Mesodermal cell (in vitro differentiated cells): Measurements from ENCODE around the gene MFAP3.
"Not testable (repeated sequence)": the region's sequence is repeated elsewhere in the genome, so short reads cannot be mapped to it uniquely, and the experiment has no call there.

ENCODE experiments used
- H3K27ac ChIP-seq: 2 replicates; pipeline ENCODE4 v1.7.0; 2013; ENCODE audit warnings: mild to moderate bottlenecking, low read depth, low read length, moderate library complexity; ENCODE audit not compliant: severe bottlenecking
- H3K36me3 ChIP-seq: 2 replicates; pipeline ENCODE4 v1.7.1; 2013; ENCODE audit warnings: mild to moderate bottlenecking, low read length, moderate library complexity; ENCODE audit not compliant: control insufficient read depth, insufficient read depth
- H3K4me1 ChIP-seq: one replicate; pipeline ENCODE4 v1.7.1; 2013; ENCODE audit warnings: mild to moderate bottlenecking, low read length; ENCODE audit not compliant: insufficient read depth, control insufficient read depth, poor library complexity, severe bottlenecking
- H3K4me3 ChIP-seq: 2 replicates; pipeline ENCODE4 v1.7.0; 2013; ENCODE audit warnings: low read length, control low read depth, mild to moderate bottlenecking; ENCODE audit not compliant: insufficient read depth, poor library complexity, severe bottlenecking; ENCODE audit errors: extremely low read depth
- H3K9me3 ChIP-seq: 2 replicates; pipeline ENCODE4 v1.7.1; 2013; ENCODE audit warnings: mild to moderate bottlenecking, low read length, moderate library complexity; ENCODE audit not compliant: control insufficient read depth
- WGBS, 2 experiments: methylation state at CpG; one replicate each; pipeline ENCODE4 v1.1.5; 2013; ENCODE audit warnings: missing lambda C conversion rate in 2 of 2; ENCODE audit not compliant: insufficient coverage in 2 of 2; 5-methylcytosine and 5-hydroxymethylcytosine counted together

MFAP3 gene

DNA sequence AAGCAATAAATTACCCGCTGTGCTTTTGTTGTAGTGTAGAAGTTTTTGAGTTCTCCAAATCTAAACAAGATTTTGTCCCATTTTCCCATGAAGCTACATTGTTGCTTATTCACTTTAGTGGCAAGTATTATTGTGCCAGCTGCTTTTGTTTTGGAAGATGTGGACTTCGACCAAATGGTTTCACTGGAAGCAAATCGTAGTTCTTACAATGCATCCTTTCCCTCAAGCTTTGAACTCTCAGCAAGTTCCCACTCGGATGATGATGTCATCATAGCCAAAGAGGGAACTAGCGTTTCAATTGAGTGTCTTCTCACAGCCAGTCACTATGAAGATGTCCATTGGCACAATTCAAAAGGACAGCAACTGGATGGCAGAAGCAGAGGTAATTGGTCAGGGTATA lies 10.9 kb downstream of the MFAP3 start:
- Histone ChIP-seq H3K36me3 (peaks cover 34% of the 10 kb centered on the region), H3K27ac (no peak overlapping the region), H3K4me3 (no peak overlapping the region), H3K4me1 (no peaks in the 10 kb centered on the region), H3K9me3 (no peaks in the 10 kb centered on the region)
- WGBS, 2 experiments: 91 to 98% methylated on average over 4 of the region's 5 CpGs

DNA sequence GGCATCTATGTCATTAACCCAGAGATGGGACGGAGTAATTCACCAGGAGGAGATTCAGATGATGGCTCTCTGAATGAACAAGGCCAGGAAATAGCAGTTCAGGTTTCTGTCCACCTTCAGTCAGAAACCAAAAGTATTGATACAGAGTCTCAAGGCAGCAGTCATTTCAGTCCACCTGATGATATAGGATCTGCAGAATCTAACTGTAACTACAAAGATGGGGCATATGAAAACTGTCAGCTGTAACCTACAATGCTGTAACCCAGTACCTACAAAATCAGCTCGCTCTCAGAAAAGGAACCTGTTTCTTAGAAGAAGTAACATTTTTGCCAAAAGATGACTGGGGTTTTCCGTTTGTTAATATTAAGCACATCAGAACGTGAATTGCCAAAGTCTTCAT lies 14.7 kb downstream of the MFAP3 start:
- Histone ChIP-seq H3K27ac (no peak overlapping the region), H3K36me3 (peaks cover 40% of the 10 kb centered on the region), H3K4me3 (no peak overlapping the region), H3K4me1 (no peaks in the 10 kb centered on the region), H3K9me3 (no peaks in the 10 kb centered on the region)
- WGBS, 2 experiments: 97 to 100% methylated on average over 1 to 4 of the region's 4 CpGs

DNA sequence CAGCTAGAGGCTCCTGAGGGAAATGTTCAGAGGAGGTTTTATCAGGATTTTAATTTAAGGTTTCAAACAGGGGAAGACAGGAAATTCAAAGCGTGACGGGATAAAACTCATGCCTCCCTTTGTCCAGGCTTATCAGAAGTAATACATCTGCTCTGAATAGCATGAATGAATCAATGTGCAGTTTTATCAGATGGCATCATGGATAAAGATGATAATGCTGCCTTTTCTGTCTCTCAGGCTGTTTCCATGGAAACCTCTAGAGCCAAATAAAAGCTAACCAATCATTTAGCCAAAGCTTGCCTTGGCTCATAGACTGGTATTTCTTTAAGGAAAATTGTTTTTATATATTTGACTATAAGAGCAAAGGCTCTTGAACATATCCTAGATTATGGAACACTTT lies 16.4 kb downstream of the MFAP3 start:
- WGBS, 2 experiments: 89 to 100% methylated on average over 2 of the region's 2 CpGs

DNA sequence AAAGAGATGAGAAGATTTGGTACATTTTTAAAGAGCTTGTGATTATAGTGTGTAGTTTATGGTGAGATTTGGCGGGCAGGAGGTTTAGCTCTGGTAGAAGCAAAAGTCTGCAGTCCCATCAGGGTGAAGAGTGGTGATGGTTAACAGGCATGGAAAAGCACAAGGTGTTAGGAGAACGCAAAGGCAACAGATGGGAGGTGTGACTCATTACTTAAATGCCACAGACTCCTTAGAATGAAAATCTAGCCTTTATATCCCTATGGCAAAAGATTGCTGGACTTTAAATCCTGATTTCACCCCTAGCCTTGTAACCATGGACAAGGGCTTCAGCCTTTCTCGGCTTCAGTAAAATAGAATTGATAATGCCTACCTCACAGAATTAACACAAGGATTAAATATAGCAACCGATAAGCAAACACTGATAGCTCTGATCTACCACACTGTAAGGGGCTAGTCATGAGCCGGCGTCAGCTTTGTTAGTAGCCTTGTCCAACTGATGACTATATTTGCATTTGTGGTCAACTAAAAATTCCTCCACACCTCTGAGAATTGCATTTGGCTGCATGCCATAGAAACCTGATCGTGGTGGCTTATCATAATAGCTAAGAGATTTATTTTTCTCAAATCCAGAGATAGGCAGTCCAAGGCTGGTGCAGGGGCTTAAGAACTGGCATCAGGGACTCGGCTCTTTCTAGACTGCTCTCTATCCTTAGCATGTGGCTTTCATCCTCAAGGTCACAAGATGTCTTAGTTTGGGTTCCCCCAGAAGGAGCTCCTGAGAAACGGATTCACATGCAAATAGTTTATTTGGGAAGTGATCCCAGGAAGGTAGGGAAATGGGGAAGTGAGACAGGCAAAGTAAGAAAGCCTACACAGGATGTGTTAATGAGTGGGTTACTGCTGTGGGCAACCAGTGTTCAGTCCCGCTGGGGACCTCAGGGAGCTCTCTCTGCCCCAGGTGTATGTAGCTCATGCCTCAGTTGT lies 19.6 kb downstream of the MFAP3 start:
- 82 to 90% methylated on average over 8 to 9 of the region's 10 CpGs for WGBS, 2 experiments

More for the DNA sequence above, 16.4 kb downstream of the MFAP3 start:
- no peak overlapping the region for H3K4me3 ChIP-seq
- H3K36me3 ChIP-seq: peaks cover 40% of the 10 kb centered on the region
- H3K9me3 ChIP-seq: no peaks in the 10 kb centered on the region
- H3K27ac ChIP-seq: no peak overlapping the region
- no peaks in the 10 kb centered on the region for H3K4me1 ChIP-seq

DNA sequence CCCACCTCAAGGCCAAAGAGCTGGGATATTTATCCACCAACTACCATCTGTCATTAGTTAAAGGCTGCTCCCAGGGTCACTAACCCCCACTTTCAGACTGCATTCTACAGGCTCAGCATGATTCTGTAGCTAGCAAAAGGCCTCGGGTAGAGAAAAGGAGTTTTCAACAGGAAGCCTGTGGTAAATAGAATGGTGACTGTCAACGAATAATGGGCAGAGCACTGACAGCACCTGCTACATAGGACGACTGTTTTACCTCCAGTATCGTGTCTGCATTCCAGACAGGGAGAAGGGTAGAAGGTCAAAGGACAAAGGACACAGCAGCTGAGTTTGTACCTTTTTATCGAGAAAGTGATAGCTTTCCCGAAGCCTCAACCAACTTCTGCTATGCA lies 20.3 kb downstream of the MFAP3 start:
- Histone ChIP-seq H3K36me3 (peaks cover 18% of the 10 kb centered on the region), H3K4me1 (no peaks in the 10 kb centered on the region), H3K4me3 (no peak overlapping the region), H3K9me3 (no peaks in the 10 kb centered on the region), H3K27ac (no peak overlapping the region)
- WGBS, 2 experiments: 63 to 64% methylated on average over 6 of the region's 6 CpGs

More for the DNA sequence above, 19.6 kb downstream of the MFAP3 start:
- Histone ChIP-seq H3K36me3 (peaks cover 25% of the 10 kb centered on the region), H3K27ac (no peak overlapping the region), H3K9me3 (no peaks in the 10 kb centered on the region), H3K4me1 (no peaks in the 10 kb centered on the region), H3K4me3 (no peak overlapping the region)

DNA sequence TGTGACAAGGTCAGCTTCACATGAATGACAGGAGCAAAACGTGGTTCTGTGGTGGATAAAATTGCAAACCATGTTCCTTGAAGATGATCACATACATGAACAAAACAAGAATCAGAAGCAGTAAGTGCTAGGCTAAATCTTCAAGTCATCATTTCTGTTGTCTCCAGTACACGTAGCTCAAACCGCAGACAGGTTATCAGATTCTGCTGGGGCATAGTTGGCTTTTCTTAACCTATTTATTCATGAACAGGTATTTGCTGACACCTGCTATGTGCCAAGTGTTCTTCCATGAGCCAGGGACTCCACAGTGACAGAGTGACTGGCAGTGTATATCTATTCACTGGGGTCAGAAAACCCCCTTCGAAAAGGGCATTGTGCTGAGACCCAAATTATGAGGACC lies 20.8 kb downstream of the MFAP3 start:
- H3K4me3 ChIP-seq: no peak overlapping the region
- peaks cover 13% of the 10 kb centered on the region for H3K36me3 ChIP-seq
- no peaks in the 10 kb centered on the region for H3K9me3 ChIP-seq
- WGBS, 2 experiments: 100% methylated on average over 3 to 4 of the region's 4 CpGs
- no peaks in the 10 kb centered on the region for H3K4me1 ChIP-seq
- H3K27ac ChIP-seq: no peak overlapping the region

DNA sequence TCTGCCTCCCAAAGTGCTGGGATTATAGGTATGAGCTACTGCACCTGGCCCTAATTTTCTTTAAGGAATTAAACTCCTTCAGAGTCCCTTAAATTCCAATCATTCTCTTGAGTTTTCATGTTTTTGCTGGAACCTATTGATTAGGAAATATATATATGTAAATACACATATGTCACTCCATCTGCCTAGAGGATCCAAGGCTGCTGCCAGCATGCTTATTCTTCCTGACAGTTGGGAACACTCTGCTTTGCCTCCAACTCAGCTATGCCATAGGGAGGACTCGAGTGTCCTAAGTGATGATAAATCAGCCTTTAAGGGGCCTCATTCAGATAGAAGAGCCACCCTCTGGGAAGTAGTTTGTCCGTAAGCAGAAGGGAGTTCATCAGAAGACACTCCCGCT lies 21.8 kb downstream of the MFAP3 start:
- H3K27ac ChIP-seq: no peak overlapping the region
- 94 to 100% methylated on average over 2 to 3 of the region's 3 CpGs for WGBS, 2 experiments
- H3K4me1 ChIP-seq: no peaks in the 10 kb centered on the region
- H3K36me3 ChIP-seq: peaks cover 3% of the 10 kb centered on the region
- H3K9me3 ChIP-seq: no peaks in the 10 kb centered on the region
- H3K4me3 ChIP-seq: no peak overlapping the region

DNA sequence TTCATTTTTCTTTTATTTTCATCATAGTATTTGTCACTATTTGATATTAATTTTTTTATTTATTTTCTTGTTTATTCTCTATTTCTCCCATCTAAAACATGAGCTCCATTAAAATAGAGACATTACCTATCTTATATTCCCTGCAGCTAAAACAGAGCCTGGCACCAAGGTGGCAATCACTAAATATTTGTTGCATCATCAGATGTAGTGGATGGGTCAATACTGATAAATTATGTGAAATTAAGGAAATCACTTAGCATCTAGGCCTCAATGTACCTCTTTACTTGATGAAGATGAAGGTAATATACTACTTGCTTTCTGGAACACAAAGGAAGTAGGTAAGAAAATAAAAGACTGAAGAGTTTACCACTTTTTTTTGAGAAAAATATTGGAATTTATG lies 24.6 kb downstream of the MFAP3 start:
- H3K4me1 ChIP-seq: no peaks in the 10 kb centered on the region
- H3K9me3 ChIP-seq: no peaks in the 10 kb centered on the region
- no peak overlapping the region for H3K27ac ChIP-seq
- H3K4me3 ChIP-seq: no peak overlapping the region
- no peaks in the 10 kb centered on the region for H3K36me3 ChIP-seq

DNA sequence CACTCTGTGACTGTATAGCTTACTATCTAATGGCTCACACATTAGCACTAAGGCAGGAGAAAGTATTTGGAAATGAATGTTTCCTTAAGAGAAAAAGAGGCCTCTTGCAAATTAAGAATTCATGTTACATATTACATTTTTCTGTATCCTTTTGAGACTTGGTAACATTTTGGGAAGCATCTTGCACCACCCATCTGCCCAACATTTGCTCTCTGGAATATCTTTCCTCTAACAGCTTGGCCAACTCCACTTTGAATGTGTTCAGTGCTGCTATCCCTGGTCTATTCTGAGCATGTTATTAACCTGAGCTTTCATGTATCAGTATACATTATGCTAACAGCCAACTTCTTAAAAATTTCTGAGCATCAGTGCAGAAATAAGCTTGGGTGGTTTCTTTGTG lies 27.2 kb downstream of the MFAP3 start:
- H3K4me3 ChIP-seq: no peak overlapping the region
- H3K36me3 ChIP-seq: no peaks in the 10 kb centered on the region

DNA sequence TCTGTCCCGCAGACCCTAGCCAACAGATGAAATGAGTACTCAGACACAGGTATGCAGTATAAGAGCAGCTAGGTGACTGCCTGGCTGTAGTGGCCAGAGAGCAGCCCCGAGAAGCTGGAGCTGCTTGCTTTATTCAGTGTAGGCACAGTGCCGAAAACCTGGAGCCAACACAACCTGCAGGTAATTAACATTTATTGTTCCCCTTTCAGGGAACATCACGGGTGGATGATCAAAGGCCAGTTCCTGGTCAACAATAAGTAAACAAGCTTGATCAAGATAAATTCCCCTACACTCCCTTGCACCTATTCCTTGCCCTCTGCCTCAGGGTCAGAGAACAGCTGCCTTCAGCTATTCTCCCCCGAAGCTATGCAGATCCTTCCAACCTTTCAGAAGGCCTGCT lies 31.1 kb downstream of the MFAP3 start:
- H3K4me3 ChIP-seq, H3K4me1 ChIP-seq, H3K9me3 ChIP-seq, H3K36me3 ChIP-seq, H3K27ac ChIP-seq: not testable (repeated sequence)
- 90 to 95% methylated on average over 4 to 5 of the region's 5 CpGs for WGBS, 2 experiments

More for the DNA sequence above, 27.2 kb downstream of the MFAP3 start:
- H3K4me1 ChIP-seq: no peaks in the 10 kb centered on the region
- H3K9me3 ChIP-seq: no peaks in the 10 kb centered on the region
- H3K27ac ChIP-seq: no peak overlapping the region

DNA sequence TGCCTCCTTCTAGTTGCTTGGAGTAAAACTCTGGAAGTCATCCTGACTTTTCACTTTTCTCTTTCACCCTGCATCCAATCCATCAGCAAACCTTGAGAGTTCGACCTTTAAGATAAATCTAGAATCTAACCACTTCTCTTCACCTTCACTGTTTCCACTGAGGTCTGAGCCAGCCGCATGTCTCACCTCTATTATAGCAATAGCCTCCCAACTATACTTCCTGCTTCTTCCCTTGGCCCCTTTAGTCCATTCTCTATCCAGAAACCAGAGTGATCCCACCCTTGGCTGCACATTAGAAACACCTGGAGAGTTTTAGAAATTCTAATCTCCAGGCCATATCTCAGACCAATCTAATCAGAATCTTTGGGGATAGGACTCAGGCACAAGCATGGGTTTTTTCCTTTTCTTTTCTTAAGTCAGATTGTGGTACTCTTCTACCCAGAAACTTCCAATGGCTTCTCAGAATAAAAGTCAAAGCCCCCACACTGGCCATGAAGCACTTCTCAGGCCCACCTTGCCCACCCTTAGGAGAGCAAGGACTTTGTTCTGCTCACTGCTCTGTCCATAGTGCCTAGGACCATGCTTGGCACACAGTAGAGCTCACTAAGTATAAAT lies 33.1 kb downstream of the MFAP3 start:
- 73 to 84% methylated on average over 2 of the region's 2 CpGs for WGBS, 2 experiments

More for the DNA sequence above, 33.1 kb downstream of the MFAP3 start:
- no peaks in the 10 kb centered on the region for H3K4me1 ChIP-seq
- H3K36me3 ChIP-seq: no peaks in the 10 kb centered on the region
- no peak overlapping the region for H3K27ac ChIP-seq
- H3K4me3 ChIP-seq: no peak overlapping the region
- H3K9me3 ChIP-seq: no peaks in the 10 kb centered on the region
